Measurements from ENCODE around the gene ARFGAP3. TPM values are rescaled to one million over a fixed set of nuclear protein-coding genes. Genes with fewer than 3 reads are reported as not detected.
A peak's percentile ranks its signal among the peaks of the same experiment; 100 is the strongest.

The ARFGAP3 gene
- total RNA-seq, 1 donor from 2014 or later, result 62.0 TPM

GRCh38 chr22:42796081-42796480, 61.0 kb downstream of the ARFGAP3 start:
- H3K27me3 ChIP-seq (ENCODE audit: control insufficient read depth, insufficient read depth, low read length), result no peaks in the 10 kb centered on the region
- no peak for DNase-seq (ENCODE audit: low read depth)
- no peaks in the 10 kb centered on the region for H3K36me3 ChIP-seq (ENCODE audit: control insufficient read depth, insufficient read depth, low read length)
- TF ChIP-seq CTCF (IDR thresholded peaks at IDR 0.05; ENCODE audit: insufficient read depth, low read length, poor library complexity, severe bottlenecking), result no peak
- H3K4me3 ChIP-seq (ENCODE audit: low read depth, low read length), result no peak overlapping the region

DNA sequence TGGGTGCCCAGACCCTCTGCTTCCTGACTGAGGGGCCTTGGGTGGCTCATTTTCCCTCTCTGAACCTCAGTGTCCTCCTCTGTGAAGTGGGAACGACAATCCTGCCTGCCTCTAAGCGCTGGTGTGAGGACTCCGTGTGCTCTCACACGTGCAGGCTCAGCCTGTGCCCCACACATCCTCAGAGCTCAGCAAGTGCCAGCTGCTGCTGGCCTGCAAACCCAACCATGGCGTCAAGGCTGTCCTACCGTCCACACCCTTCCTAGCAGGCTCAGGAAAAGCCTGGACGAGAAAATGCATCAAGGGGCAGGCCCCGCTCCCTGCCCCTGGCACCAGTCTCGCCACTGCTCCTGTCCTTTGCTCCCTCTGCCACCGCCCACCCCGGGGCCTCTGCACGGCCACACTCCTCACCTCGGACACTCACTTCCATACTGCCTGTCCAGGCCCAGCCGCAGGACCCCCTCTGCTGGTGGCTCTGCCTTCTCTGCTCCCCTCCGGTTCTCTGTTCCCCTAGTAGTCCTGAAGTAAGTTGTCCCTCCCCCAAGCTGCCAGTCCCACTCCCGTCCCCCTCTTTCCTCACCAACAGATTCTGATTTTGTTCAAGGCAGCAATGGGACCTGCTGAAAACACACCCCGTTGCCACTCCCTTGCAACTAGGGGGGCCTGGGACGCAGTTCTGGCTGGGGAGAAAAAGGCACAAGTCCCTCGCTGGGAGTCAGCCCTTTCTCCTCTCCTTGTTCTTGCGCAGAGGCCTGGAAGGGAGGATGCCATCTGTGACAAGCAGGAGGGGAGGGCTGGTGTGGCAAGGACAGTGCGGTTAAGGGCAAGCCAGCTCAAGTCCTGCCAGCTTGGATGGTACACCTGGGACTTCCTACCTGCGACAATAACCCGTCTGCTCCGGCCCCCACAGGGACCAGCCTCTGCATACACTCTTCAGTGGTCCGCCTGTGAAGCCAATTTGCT, 62.2 kb downstream of the ARFGAP3 start:
- H3K27me3 ChIP-seq (ENCODE audit: control insufficient read depth, insufficient read depth, low read length), result no peaks in the 10 kb centered on the region
- no peak for DNase-seq (ENCODE audit: low read depth)
- no peak overlapping the region for H3K4me3 ChIP-seq (ENCODE audit: low read depth, low read length)
- peak; percentile 8 for TF ChIP-seq CTCF (IDR thresholded peaks at IDR 0.05; ENCODE audit: insufficient read depth, low read length, poor library complexity, severe bottlenecking)
- H3K36me3 ChIP-seq (ENCODE audit: control insufficient read depth, insufficient read depth, low read length), result no peaks in the 10 kb centered on the region

DNA sequence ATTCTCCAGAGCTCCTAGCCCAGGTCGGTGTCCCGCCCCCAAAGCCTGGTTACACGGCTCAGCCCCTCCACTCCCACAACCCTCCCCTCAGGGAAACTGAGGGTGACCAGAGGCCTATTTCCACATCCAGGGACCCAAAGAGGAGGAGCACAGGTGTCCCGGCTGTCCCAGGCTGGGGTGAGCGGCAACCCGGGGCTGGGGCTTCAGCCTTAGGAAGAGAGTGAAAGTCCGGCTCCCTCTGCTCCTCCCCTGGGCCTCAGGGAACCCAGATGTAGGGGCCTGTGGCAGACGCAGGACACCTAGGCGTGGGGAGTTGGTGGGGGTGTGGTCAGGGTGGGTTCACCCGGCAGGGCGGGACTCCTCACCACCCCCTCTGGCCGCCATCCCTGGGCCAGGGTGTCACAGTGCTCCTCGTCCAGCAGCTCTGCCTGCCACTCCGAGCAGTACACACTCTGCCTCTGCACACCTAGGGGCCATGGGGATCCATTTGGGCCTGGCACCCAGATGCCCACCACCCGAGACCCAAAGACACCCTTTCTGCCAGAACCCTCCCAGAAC, 63.1 kb downstream of the ARFGAP3 start:
- Histone ChIP-seq H3K36me3 (ENCODE audit: control insufficient read depth, insufficient read depth, low read length) (no peaks in the 10 kb centered on the region), H3K27me3 (ENCODE audit: control insufficient read depth, insufficient read depth, low read length) (no peaks in the 10 kb centered on the region), H3K4me3 (ENCODE audit: low read depth, low read length) (no peak overlapping the region)
- DNase-seq (ENCODE audit: low read depth), result no peak
- no peak for TF ChIP-seq CTCF (IDR thresholded peaks at IDR 0.05; ENCODE audit: insufficient read depth, low read length, poor library complexity, severe bottlenecking)

DNA sequence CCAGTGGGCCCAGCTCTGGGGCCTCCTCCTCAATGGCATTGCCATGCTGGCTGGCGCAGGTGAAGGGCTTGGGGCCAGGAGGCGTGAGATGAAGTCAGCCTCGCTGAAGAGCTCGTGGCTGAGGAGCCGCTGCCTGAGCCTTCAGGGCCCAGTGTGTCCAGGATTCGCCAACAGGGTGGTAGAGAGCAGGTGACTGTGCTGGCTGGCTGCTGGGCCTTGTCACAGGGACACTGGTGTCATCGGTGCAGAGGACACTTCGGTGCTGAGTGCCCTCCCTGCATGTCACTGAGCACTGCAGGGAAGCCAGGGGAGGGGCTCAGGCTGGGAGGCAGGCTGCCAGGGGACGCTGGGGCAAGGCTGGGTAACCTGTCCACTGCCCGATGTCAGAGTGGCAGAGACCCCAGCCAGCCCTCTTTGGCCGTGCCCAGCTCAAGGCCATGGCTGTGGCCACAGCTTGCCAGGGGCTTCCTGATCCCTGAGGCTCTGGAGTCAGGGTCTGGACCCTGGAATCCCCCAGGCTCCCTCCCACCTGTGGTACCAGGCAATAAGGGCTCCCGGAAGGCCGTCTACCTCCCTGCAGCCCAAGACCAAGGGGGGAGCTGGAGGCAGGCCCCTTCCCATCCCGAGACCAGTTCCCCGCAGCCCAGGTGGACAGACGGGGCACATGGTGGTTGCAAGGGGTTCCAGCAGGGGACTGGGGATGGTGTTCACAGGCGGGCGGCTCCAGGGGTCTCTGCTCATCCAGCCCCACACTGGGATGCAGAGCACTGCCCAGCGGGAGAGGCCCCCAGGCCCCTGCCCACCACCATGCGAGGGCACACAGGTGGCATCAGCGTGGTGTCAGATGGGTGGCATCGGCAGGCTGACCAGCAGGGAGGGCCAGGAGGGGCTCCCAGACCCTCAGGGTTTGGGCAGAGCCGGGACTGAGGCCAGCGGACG, 63.9 kb downstream of the ARFGAP3 start:
- DNase-seq (ENCODE audit: low read depth), result no peak
- no peak for TF ChIP-seq CTCF (IDR thresholded peaks at IDR 0.05; ENCODE audit: insufficient read depth, low read length, poor library complexity, severe bottlenecking)
- no peak overlapping the region for H3K4me3 ChIP-seq (ENCODE audit: low read depth, low read length)
- H3K36me3 ChIP-seq (ENCODE audit: control insufficient read depth, insufficient read depth, low read length), result no peaks in the 10 kb centered on the region
- no peaks in the 10 kb centered on the region for H3K27me3 ChIP-seq (ENCODE audit: control insufficient read depth, insufficient read depth, low read length)

- no peak for DNase-seq (ENCODE audit: low read depth)
- TF ChIP-seq CTCF (IDR thresholded peaks at IDR 0.05; ENCODE audit: insufficient read depth, low read length, poor library complexity, severe bottlenecking), result no peak
- Histone ChIP-seq H3K27me3 (ENCODE audit: control insufficient read depth, insufficient read depth, low read length) (no peaks in the 10 kb centered on the region), H3K4me3 (ENCODE audit: low read depth, low read length) (no peak overlapping the region), H3K36me3 (ENCODE audit: control insufficient read depth, insufficient read depth, low read length) (no peaks in the 10 kb centered on the region)
Observed at GRCh38 chr22:42792453-42792908, 64.6 kb downstream of the ARFGAP3 start.
